ENCODE data around the gene COP1.

The COP1 gene

DNA sequence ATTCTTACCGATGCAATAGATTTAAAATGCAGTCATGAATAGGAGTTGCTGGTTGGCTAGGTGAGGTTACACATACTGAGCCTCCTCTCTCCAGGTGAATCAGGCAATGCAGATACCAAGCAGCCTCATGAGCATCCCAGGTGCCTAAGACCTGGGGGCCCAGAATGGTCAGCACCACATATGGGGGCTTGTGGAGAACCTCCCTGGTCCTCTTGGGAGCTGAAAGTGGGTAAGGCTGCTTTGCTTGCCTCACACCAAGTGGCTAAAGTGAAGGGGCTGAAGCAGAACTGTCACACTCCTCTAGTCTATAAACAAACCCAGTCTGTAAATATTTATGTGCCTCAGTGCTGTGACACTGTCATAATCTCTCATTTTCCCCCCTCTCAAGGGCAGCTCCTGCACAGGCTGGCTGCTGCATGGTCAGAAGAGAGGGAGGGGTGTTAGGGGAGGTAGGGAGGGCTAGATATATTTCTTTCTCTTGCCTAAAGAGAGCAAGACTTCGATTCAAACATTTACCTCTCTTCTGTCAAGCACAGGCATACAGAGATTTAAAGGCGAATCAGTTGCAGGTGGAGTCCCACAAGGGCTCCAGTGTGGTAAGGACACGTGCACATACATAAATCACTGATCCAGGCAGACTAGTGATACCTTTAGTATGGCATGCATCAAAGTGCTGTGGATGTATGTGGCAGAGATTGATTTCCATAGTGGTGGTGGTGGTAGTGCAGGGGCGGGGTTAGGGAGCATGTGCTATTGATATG lies 305.8 kb downstream of the COP1 start:
- Histone ChIP-seq H3K9ac (ENCODE audit: low read length) (no peak overlapping the region), H3K4me3 (ENCODE audit: low read depth, low read length) (no peak overlapping the region), H3K27me3 (ENCODE audit: control insufficient read depth, insufficient read depth, low read length) (peaks cover 100% of the 10 kb centered on the region), H3K27ac (ENCODE audit: low read depth, low read length) (no peak overlapping the region), H3K36me3 (ENCODE audit: control insufficient read depth, insufficient read depth, low read length) (no peaks in the 10 kb centered on the region), H3K9me3 (ENCODE audit: control insufficient read depth, insufficient read depth, low read depth, low read length) (no peaks in the 10 kb centered on the region), H3K4me1 (ENCODE audit: control insufficient read depth, insufficient read depth, low read length) (no peaks in the 10 kb centered on the region)

DNA sequence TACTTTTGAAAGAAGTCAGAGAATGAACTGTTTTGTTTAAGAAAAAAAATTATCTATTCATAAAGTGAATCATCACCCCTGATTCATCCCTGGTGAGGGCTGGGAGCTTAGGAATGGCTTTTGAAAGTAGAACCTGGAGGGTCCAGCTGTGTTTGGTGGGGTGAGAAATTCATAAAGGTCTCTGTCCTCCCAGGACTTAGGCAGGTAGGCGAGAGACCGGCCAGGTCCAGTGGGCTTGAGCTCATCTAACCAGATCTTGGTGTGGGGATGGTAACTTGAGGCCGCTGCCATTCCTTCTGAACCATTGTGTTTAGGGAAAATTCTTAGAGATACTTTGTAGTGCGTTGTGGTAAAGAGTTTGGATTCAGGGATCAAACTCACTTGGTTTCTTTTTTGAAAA lies 306.9 kb downstream of the COP1 start:
- no peaks in the 10 kb centered on the region for H3K36me3 ChIP-seq (ENCODE audit: control insufficient read depth, insufficient read depth, low read length)
- H3K27me3 ChIP-seq (ENCODE audit: control insufficient read depth, insufficient read depth, low read length) = peaks cover 99% of the 10 kb centered on the region
- no peaks in the 10 kb centered on the region for H3K4me1 ChIP-seq (ENCODE audit: control insufficient read depth, insufficient read depth, low read length)
- H3K9ac ChIP-seq (ENCODE audit: low read length) = no peak overlapping the region
- H3K4me3 ChIP-seq (ENCODE audit: low read depth, low read length) = no peak overlapping the region
- H3K9me3 ChIP-seq (ENCODE audit: control insufficient read depth, insufficient read depth, low read depth, low read length) = no peaks in the 10 kb centered on the region
- no peak overlapping the region for H3K27ac ChIP-seq (ENCODE audit: low read depth, low read length)

DNA sequence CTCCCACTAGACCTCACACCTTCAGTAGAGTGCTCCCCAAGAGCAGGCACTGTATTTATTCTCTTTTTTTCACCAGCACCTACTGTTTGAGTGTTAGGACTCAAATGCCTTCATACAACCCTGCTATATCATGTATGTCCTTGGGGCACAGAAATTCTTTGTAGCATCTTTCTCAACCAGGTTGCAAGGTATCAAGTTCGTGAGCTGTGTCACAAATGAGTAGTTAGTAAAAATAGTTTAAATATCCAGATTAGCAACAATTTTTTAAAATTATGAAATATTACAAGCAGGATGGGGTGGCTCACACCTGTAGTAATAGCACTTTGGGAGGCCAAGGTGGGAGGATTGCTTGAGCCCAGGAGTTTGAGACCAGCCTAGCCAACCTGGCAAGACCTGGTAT lies 311.1 kb downstream of the COP1 start:
- Histone ChIP-seq H3K9me3 (ENCODE audit: control insufficient read depth, insufficient read depth, low read depth, low read length) (no peaks in the 10 kb centered on the region), H3K27me3 (ENCODE audit: control insufficient read depth, insufficient read depth, low read length) (peaks cover 99% of the 10 kb centered on the region), H3K4me3 (ENCODE audit: low read depth, low read length) (no peak overlapping the region), H3K36me3 (ENCODE audit: control insufficient read depth, insufficient read depth, low read length) (no peaks in the 10 kb centered on the region), H3K27ac (ENCODE audit: low read depth, low read length) (no peak overlapping the region), H3K9ac (ENCODE audit: low read length) (no peak overlapping the region), H3K4me1 (ENCODE audit: control insufficient read depth, insufficient read depth, low read length) (no peaks in the 10 kb centered on the region)
